ENCODE results near the gene NKD1.

NKD1 gene

GRCh38 chr16:50688867-50689266 lies 140.7 kb downstream of the NKD1 start:
- H3K27ac ChIP-seq, result no peak overlapping the region
- no peak for TF ChIP-seq CTCF (conservative IDR thresholded peaks at IDR 0.05)

GRCh38 chr16:50690177-50690576 lies 142.0 kb downstream of the NKD1 start:
- no peak overlapping the region for H3K27ac ChIP-seq
- no peak for TF ChIP-seq CTCF (conservative IDR thresholded peaks at IDR 0.05)

GRCh38 chr16:50692644-50692998 lies 144.4 kb downstream of the NKD1 start:
- no peak for TF ChIP-seq CTCF (conservative IDR thresholded peaks at IDR 0.05)
- H3K27ac ChIP-seq, result no peak overlapping the region

- H3K27ac ChIP-seq, result peak within 1 kb of the TSS; percentile 26; the same call in 1 of the 2 replicates
Observed at GRCh38 chr16:50692999-50693781, 145.0 kb downstream of the NKD1 start, which contains the start of gene NOD2. Gene NOD2, plus strand, starts transcription at chr16:50693606. Its CDS starts 5,890 bp downstream, at chr16:50699496.

GRCh38 chr16:50694206-50694605 lies 146.0 kb downstream of the NKD1 start:
- TF ChIP-seq CTCF (conservative IDR thresholded peaks at IDR 0.05), result no peak
- H3K27ac ChIP-seq, result no peak overlapping the region

More at GRCh38 chr16:50692999-50693781, 145.0 kb downstream of the NKD1 start, which contains the start of gene NOD2:
- no peak for TF ChIP-seq CTCF (conservative IDR thresholded peaks at IDR 0.05)

- no peak overlapping the region for H3K27ac ChIP-seq
Observed at GRCh38 chr16:50695017-50696000, 147.1 kb downstream of the NKD1 start.

More at GRCh38 chr16:50695017-50696000, 147.1 kb downstream of the NKD1 start:
- no peak for TF ChIP-seq CTCF (conservative IDR thresholded peaks at IDR 0.05)
